Stomach (tissue), 9 donors: ENCODE data around the gene OR10A3. TPM values are rescaled to one million over a fixed set of nuclear protein-coding genes. Genes with fewer than 3 reads are reported as not detected.

Experiments
- DNase-seq, 2 donors: peaks; one replicate each; pipeline versions ENCODE4 v3.0.0 to v3.0.0-alpha.2; 2013 to 2019
- H3K27ac ChIP-seq, 5 donors: fragments of 200-600 bp in 4 of 5; sonication (generic) in 4 of 5; one replicate each; pipeline ENCODE4 v1.5.1; 2013 to 2019; ENCODE audit warnings: mild to moderate bottlenecking in 1 of 5, moderate library complexity in 1 of 5
- H3K27me3 ChIP-seq, 3 donors: fragments of 200-600 bp; sonication (generic); one replicate each; pipeline ENCODE4 v1.5.1; 2017 to 2019; ENCODE audit warnings: mixed run types in 1 of 3
- H3K36me3 ChIP-seq, 4 donors: fragments of 200-600 bp; sonication (generic); 1 replicate in 3 of 4; 2 replicates in 1 of 4; pipeline ENCODE4 v1.5.1; 2016 to 2019
- H3K4me1 ChIP-seq, 4 donors: fragments of 200-600 bp; sonication (generic); one replicate each; pipeline ENCODE4 v1.5.1; 2016 to 2019
- H3K4me3 ChIP-seq, 4 donors: fragments of 200-600 bp; sonication (generic) in 3 of 4; one replicate each; pipeline ENCODE4 v1.5.1; 2016 to 2019; ENCODE audit warnings: mild to moderate bottlenecking in 1 of 4
- H3K9me3 ChIP-seq, 4 donors: fragments of 200-600 bp; sonication (generic); one replicate each; pipeline ENCODE4 v1.5.1; 2016 to 2019
- EP300 ChIP-seq: sonication (generic); formaldehyde crosslinking; IDR thresholded peaks from one replicate; pipeline ENCODE4 v1.6.1; 2017; ENCODE audit warnings: antibody characterized with exemption
- POLR2A ChIP-seq, 4 donors: fragments of 450-650 bp; IDR thresholded peaks; one replicate each; pipeline ENCODE4 v1.6.1; 2016; ENCODE audit warnings: antibody characterized with exemption in 4 of 4, control low read depth in 2 of 4, mild to moderate bottlenecking in 1 of 4, moderate library complexity in 1 of 4
- POLR2AphosphoS5 ChIP-seq, 3 donors: sonication (generic); formaldehyde crosslinking; IDR thresholded peaks; one replicate each; pipeline ENCODE4 v1.6.1; 2016; ENCODE audit warnings: antibody characterized with exemption in 3 of 3
- WGBS, 5 donors: extraction: QIAGEN DNeasy Blood & Tissue Kit in 3 of 5; methylation state at CpG; one replicate each; pipeline versions ENCODE4 v1.1.5 to v1.1.7; 2013 to 2018; 5-methylcytosine and 5-hydroxymethylcytosine counted together
- intact Hi-C: fragments of 100-400 bp; cut with DNase I; formaldehyde crosslinking; loops from one replicate; pipeline ENCODE4 v1.15.1; 2023; ENCODE audit warnings: low total_unique reads
- polyA plus RNA-seq, 3 donors: library from polyadenylated mRNA; stranded (reverse); fragments of 200-250 nt; gene quantifications; one replicate each; pipeline ENCODE4 v1.2.3, GENCODE V29; 2013
- total RNA-seq, 5 donors: library from RNA; depleted of rRNA; stranded (reverse); fragments of >200 nt; gene quantifications; one replicate each; pipeline versions ENCODE4 v1.1.0 to v1.2.3, GENCODE V29; 2014 to 2016
- TF ChIP-seq, protein P1 (sequence below), 7 experiments: fragments of 450-650 bp in 4 of 7; fragments of 200-600 bp in 3 of 7; sonication (generic) in 3 of 7; IDR thresholded peaks; one replicate each; pipeline ENCODE4 v1.5.1; 2016 to 2019; ENCODE audit warnings: antibody characterized with exemption in 7 of 7, control low read depth in 2 of 7, mild to moderate bottlenecking in 1 of 7
- donor health status: healthy with polysubstance abuse.
- donor health status: Bipolar disorder and iron deficiency.
- donor health status: healthy.

The OR10A3 gene
- total and polyA plus RNA-seq, 8 donors: not detected

DNA sequence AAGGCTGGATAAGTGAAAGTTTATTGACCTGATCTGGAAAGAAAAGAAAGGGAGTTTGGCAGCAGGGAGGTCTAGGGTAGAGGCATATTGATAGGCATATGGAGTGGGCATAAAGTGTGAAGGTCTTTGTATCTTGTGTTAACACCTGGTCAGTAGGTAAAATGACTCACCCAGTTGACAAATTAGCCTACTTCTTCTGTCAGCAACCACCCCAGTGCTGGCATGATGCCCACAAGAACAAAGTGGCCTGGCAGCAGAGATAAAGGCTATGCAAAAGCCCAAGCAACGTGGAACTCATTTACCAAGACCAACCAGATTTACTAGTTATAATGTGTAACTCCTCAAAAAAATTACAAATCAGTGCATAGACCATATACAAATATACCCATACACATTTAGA lies 4.9 kb downstream of the OR10A3 start:
- intact Hi-C loops: no loop called here
- Histone ChIP-seq H3K9me3 (no peaks in the 10 kb centered on the region), H3K4me1 (peaks cover 0 to 4% (median 0%) of the 10 kb centered on the region in 4 donors), H3K36me3 (no peaks in the 10 kb centered on the region), H3K4me3 (no peak overlapping the region), H3K27ac (peak overlapping the region; percentile 24 to 78 (median 47)), H3K27me3 (no peaks in the 10 kb centered on the region)
- TF ChIP-seq, protein P1, sequence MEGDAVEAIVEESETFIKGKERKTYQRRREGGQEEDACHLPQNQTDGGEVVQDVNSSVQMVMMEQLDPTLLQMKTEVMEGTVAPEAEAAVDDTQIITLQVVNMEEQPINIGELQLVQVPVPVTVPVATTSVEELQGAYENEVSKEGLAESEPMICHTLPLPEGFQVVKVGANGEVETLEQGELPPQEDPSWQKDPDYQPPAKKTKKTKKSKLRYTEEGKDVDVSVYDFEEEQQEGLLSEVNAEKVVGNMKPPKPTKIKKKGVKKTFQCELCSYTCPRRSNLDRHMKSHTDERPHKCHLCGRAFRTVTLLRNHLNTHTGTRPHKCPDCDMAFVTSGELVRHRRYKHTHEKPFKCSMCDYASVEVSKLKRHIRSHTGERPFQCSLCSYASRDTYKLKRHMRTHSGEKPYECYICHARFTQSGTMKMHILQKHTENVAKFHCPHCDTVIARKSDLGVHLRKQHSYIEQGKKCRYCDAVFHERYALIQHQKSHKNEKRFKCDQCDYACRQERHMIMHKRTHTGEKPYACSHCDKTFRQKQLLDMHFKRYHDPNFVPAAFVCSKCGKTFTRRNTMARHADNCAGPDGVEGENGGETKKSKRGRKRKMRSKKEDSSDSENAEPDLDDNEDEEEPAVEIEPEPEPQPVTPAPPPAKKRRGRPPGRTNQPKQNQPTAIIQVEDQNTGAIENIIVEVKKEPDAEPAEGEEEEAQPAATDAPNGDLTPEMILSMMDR (IDR thresholded peaks at IDR 0.05): no peak
- TF ChIP-seq POLR2A (IDR thresholded peaks at IDR 0.05) (no peak), EP300 (no peak), POLR2AphosphoS5 (IDR thresholded peaks at IDR 0.05) (peak in 1 of 3 donors; percentile 65)
- WGBS, 5 donors: 9 to 36% (median 29%) methylated on average over 1 of the region's 1 CpG
- DNase-seq: peak; percentile 91 to 92

- Histone ChIP-seq H3K36me3 (no peaks in the 10 kb centered on the region), H3K4me3 (no peak within 1 kb of the TSS), H3K9me3 (peaks cover 0 to 2% (median 0%) of the 10 kb centered on the region in 4 donors), H3K27ac (no peak within 1 kb of the TSS), H3K4me1 (peaks cover 0 to 2% (median 0%) of the 10 kb centered on the region in 4 donors), H3K27me3 (no peaks in the 10 kb centered on the region)
- TF ChIP-seq, protein P1 (IDR thresholded peaks at IDR 0.05): no peak
- TF ChIP-seq EP300: no peak
- TF ChIP-seq POLR2A (IDR thresholded peaks at IDR 0.05): no peak
- TF ChIP-seq POLR2AphosphoS5 (IDR thresholded peaks at IDR 0.05): no peak
- intact Hi-C loops: no loop called here
- 78 to 86% (median 84%) methylated on average over 4 of the region's 4 CpGs for whole genome bisulfite sequencing, 5 donors
- DNase-seq: no peak
These were observed 10.3 kb downstream of the OR10A3 start, which contains the start of gene OR10A6 for GRCh38 chr11:7931168-7931567. Gene OR10A6 (minus strand): TSS chr11:7931268. CDS start chr11:7928662, 2,606 bp downstream.

DNA sequence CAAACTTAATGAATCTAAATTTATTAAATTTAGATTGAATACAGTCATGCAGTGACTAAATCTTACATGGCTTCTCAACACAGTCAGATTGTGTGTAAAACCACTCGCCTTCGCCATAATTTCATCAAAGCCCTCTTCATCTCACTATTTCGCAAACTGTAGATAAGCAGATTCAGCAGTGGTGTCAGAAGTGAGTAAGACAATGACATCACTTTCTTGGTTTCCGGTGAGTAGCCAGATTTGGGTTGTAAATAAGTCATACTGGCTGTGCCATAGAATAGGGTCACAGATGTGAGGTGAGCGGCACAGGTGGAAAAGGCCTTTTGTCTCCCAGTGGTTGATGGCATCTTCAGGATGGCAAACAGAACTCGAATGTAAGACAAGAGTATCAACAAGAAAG lies 13.9 kb downstream of the OR10A3 start:
- no peak for DNase-seq
- no peaks in the 10 kb centered on the region for H3K4me1 ChIP-seq
- H3K36me3 ChIP-seq: no peaks in the 10 kb centered on the region
- TF ChIP-seq, protein P1 (IDR thresholded peaks at IDR 0.05): no peak
- TF ChIP-seq POLR2A (IDR thresholded peaks at IDR 0.05) (no peak), POLR2AphosphoS5 (IDR thresholded peaks at IDR 0.05) (no peak), EP300 (no peak)
- intact Hi-C loops: no loop called here
- H3K27ac ChIP-seq: no peak overlapping the region
- H3K4me3 ChIP-seq: no peak overlapping the region
- H3K27me3 ChIP-seq: no peaks in the 10 kb centered on the region
- 82 to 91% (median 89%) methylated on average over 6 of the region's 6 CpGs for WGBS, 5 donors
- peaks cover 0 to 8% (median 0%) of the 10 kb centered on the region in 4 donors for H3K9me3 ChIP-seq

DNA sequence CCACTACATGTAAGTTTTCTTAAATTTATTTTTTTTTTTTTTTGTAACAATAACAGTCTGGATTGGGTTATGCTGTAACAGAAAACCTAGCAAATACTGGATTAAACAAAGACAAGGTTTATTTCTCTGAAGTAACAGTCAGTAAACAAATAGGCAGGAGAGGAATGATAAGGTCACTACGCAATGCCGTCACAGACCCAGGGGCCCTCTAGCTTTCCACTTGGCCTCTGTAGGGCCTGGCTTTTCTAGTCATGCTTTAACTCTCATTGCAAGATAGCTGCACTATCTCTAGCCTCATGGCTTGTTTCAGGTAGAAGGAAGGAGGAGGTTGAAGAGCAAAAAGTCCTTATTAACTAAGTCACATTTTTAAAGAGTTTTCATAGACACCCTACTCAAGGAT lies 17.0 kb downstream of the OR10A3 start:
- no peaks in the 10 kb centered on the region for H3K36me3 ChIP-seq
- no peak overlapping the region for H3K4me3 ChIP-seq
- 17 to 34% (median 23%) methylated on average over 2 of the region's 2 CpGs for WGBS, 5 donors
- TF ChIP-seq POLR2AphosphoS5 (IDR thresholded peaks at IDR 0.05) (no peak), POLR2A (IDR thresholded peaks at IDR 0.05) (no peak), EP300 (no peak)
- TF ChIP-seq, protein P1 (IDR thresholded peaks at IDR 0.05): no peak
- no peaks in the 10 kb centered on the region for H3K27me3 ChIP-seq
- peaks cover 0 to 8% (median 0%) of the 10 kb centered on the region in 4 donors for H3K9me3 ChIP-seq
- DNase-seq: peak in 1 of 2 donors; percentile 65
- H3K4me1 ChIP-seq: no peaks in the 10 kb centered on the region
- intact Hi-C loops: no loop called here
- no peak overlapping the region for H3K27ac ChIP-seq
